GM18873 (cell line): Measurements from ENCODE around the gene DSEL.

Experiments
- ATAC-seq: cut with Tn5 transposase; IDR thresholded peaks from one replicate; pipeline ENCODE4 v1.9.1; 2021; ENCODE audit warnings: mild to moderate bottlenecking, moderate library complexity, moderate number of reproducible peaks; ENCODE audit not compliant: unreplicated experiment, low FRiP score

DSEL gene

GRCh38 chr18:67516539-67517443 is at the start of gene DSEL:
TSS of gene DSEL (minus strand) at chr18:67516720. CDS start at chr18:67514608, 2,112 bp downstream.
- ATAC-seq = peak; percentile 78

- ATAC-seq = no peak
Observed at GRCh38 chr18:67553437-67553836, 36.9 kb upstream of the DSEL start.

GRCh38 chr18:67550872-67551520 is 34.5 kb upstream of the DSEL start:
- ATAC-seq = no peak

- no peak for ATAC-seq
Observed at GRCh38 chr18:67549946-67550345, 33.4 kb upstream of the DSEL start.

- no peak for ATAC-seq
Observed at GRCh38 chr18:67545681-67546080, 29.2 kb upstream of the DSEL start.

- no peak for ATAC-seq
Observed at GRCh38 chr18:67540559-67540958, 24.0 kb upstream of the DSEL start.

- no peak for ATAC-seq
Observed at GRCh38 chr18:67531929-67532328, 15.4 kb upstream of the DSEL start.

GRCh38 chr18:67525328-67526099 is 9.0 kb upstream of the DSEL start:
- no peak for ATAC-seq

- no peak for ATAC-seq
Observed at GRCh38 chr18:67520351-67520921, 3.9 kb upstream of the DSEL start.

- no peak for ATAC-seq
Observed at GRCh38 chr18:67519592-67519991, 3.1 kb upstream of the DSEL start.

GRCh38 chr18:67518566-67518965 is 2.0 kb upstream of the DSEL start:
- ATAC-seq = no peak

GRCh38 chr18:67517444-67517765 is 885 bp upstream of the DSEL start:
- no peak for ATAC-seq

- ATAC-seq = peak; percentile 34
Observed at GRCh38 chr18:67515942-67516538, 480 bp downstream of the DSEL start.

GRCh38 chr18:67514901-67515540 is 1.5 kb downstream of the DSEL start:
- ATAC-seq = no peak

- no peak for ATAC-seq
Observed at GRCh38 chr18:67514465-67514864, 2.1 kb downstream of the DSEL start.

GRCh38 chr18:67513280-67513679 is 3.2 kb downstream of the DSEL start:
- ATAC-seq = no peak

GRCh38 chr18:67511840-67512239 is 4.7 kb downstream of the DSEL start:
- ATAC-seq = no peak

- no peak for ATAC-seq
Observed at GRCh38 chr18:67510831-67511230, 5.7 kb downstream of the DSEL start.

GRCh38 chr18:67509741-67510391 is 6.7 kb downstream of the DSEL start:
- no peak for ATAC-seq
